HepG2 (cell line): ENCODE data around the gene VAMP5. TPM values are rescaled to one million over a fixed set of nuclear protein-coding genes. Genes with fewer than 3 reads are reported as not detected.

ENCODE experiments used
- DRAP1 ChIP-seq: IDR thresholded peaks from 2 replicates; pipeline ENCODE4 v1.6.1; 2016; ENCODE audit warnings: missing genetic modification reagents, missing compliant biosample characterization
- FOXP4 ChIP-seq: sonication (generic); formaldehyde crosslinking; IDR thresholded peaks from 2 replicates; pipeline ENCODE4 v1.4.0; 2020; ENCODE audit warnings: missing genetic modification reagents
- GTF2F1 ChIP-seq: fragments of 150-350 bp; IDR thresholded peaks from 2 replicates; pipeline ENCODE4 v1.6.1; 2014; ENCODE audit warnings: low read length
- HNF4A ChIP-seq: sonication (generic); formaldehyde crosslinking; IDR thresholded peaks from 2 replicates; pipeline ENCODE4 v1.4.0; 2020; ENCODE audit warnings: missing genetic modification reagents
- MTA3 ChIP-seq: sonication (generic); formaldehyde crosslinking; IDR thresholded peaks from 2 replicates; pipeline ENCODE4 v1.4.0; 2020; ENCODE audit warnings: missing genetic modification reagents
- MYPOP ChIP-seq: sonication (generic); formaldehyde crosslinking; IDR thresholded peaks from 2 replicates; pipeline ENCODE4 v1.8.1; 2023; ENCODE audit warnings: mild to moderate bottlenecking, moderate library complexity, missing genetic modification reagents
- SOX5 ChIP-seq: IDR thresholded peaks from 2 replicates; pipeline ENCODE4 v1.6.1; 2016; ENCODE audit warnings: borderline replicate concordance
- WIZ ChIP-seq: sonication (generic); formaldehyde crosslinking; IDR thresholded peaks from 2 replicates; pipeline ENCODE4 v1.5.1; 2020; ENCODE audit warnings: mild to moderate bottlenecking, missing genetic modification reagents
- ZBTB44 ChIP-seq: sonication (generic); formaldehyde crosslinking; IDR thresholded peaks from 2 replicates; pipeline ENCODE4 v1.4.0; 2020; ENCODE audit warnings: missing genetic modification reagents
- ZFP41 ChIP-seq: sonication (generic); formaldehyde crosslinking; IDR thresholded peaks from 2 replicates; pipeline ENCODE4 v1.4.0; 2020; ENCODE audit warnings: mild to moderate bottlenecking, missing genetic modification reagents, borderline replicate concordance
- ZFP90 ChIP-seq: sonication (generic); formaldehyde crosslinking; IDR thresholded peaks from 2 replicates; pipeline ENCODE4 v1.8.0; 2022; ENCODE audit warnings: missing genetic modification reagents, mild to moderate bottlenecking, inconsistent platforms, borderline replicate concordance
- ZNF260 ChIP-seq: sonication (generic); formaldehyde crosslinking; IDR thresholded peaks from 2 replicates; pipeline ENCODE4 v1.4.0; 2020; ENCODE audit warnings: missing genetic modification reagents, low read depth, mild to moderate bottlenecking, borderline replicate concordance
- ZNF274 ChIP-seq: sonication (generic); formaldehyde crosslinking; IDR thresholded peaks from 2 replicates; pipeline ENCODE4 v1.5.1; 2020; ENCODE audit warnings: mild to moderate bottlenecking, missing genetic modification reagents
- ZNF292 ChIP-seq: sonication (generic); formaldehyde crosslinking; IDR thresholded peaks from 2 replicates; pipeline ENCODE4 v1.8.1; 2022; ENCODE audit warnings: mild to moderate bottlenecking, low read depth, missing genetic modification reagents, borderline replicate concordance
- ZNF574 ChIP-seq: sonication (generic); formaldehyde crosslinking; IDR thresholded peaks from 2 replicates; pipeline ENCODE4 v1.4.0; 2020; ENCODE audit warnings: missing genetic modification reagents
- ZNF782 ChIP-seq: sonication (generic); formaldehyde crosslinking; IDR thresholded peaks from 2 replicates; pipeline ENCODE4 v1.4.0; 2020; ENCODE audit warnings: missing genetic modification reagents, mild to moderate bottlenecking, borderline replicate concordance
- ZNF839 ChIP-seq: sonication (generic); formaldehyde crosslinking; IDR thresholded peaks from 2 replicates; pipeline ENCODE4 v1.4.0; 2020; ENCODE audit warnings: missing genetic modification reagents, mild to moderate bottlenecking, borderline replicate concordance
- polyA plus RNA-seq, 8 experiments: library from polyadenylated mRNA; depleted of rRNA in 3 of 8; stranded (reverse) in 7 of 8; unstranded in 1 of 8; fragments of >200 nt; fragmentation: Illumina TruSeq in 4 of 8; extraction: Trizol in 4 of 8; gene quantifications; 2 replicates each; pipeline versions ENCODE4 v1.2.1 to v1.2.3, GENCODE V29; 2011 to 2016; ENCODE audit warnings: low read depth in 4 of 8, missing spikeins in 1 of 8, mixed read lengths in 1 of 8; ENCODE audit not compliant: insufficient read depth in 1 of 8
- total RNA-seq, 5 experiments: library from RNA; depleted of rRNA; stranded (reverse); fragments of >200 nt; fragmentation: Illumina TruSeq; extraction: Trizol; gene quantifications; 2 replicates each; pipeline ENCODE4 v1.2.3, GENCODE V29; 2016; ENCODE audit warnings: low read depth in 1 of 5

Gene VAMP5
- total and polyA plus RNA-seq, 2 of the 13 experiments (the other 11 are each of a cell fraction or from before 2014, with no cell fraction given), result 7.2 to 56.7 TPM

- TF ChIP-seq FOXP4 (CRISPR knock-in tag) (no peak; the same call in 1 of the 2 replicates), HNF4A (CRISPR knock-in tag) (peak; percentile 89), WIZ (CRISPR knock-in tag) (no peak), SOX5 (no peak; the same call in 1 of the 2 replicates), ZNF292 (CRISPR knock-in tag) (peak; percentile 50; the same call in 1 of the 2 replicates), MYPOP (CRISPR knock-in tag) (no peak), MTA3 (CRISPR knock-in tag) (no peak), ZFP41 (no peak), ZBTB44 (no peak), ZNF260 (no peak), ZNF274 (CRISPR knock-in tag) (no peak), GTF2F1 (no peak), ZNF839 (CRISPR knock-in tag) (no peak), ZNF782 (CRISPR knock-in tag) (no peak; the same call in 1 of the 2 replicates), DRAP1 (CRISPR knock-in tag) (no peak), ZFP90 (CRISPR knock-in tag) (peak; percentile 72; the same call in 1 of the 2 replicates), ZNF574 (CRISPR knock-in tag) (no peak)
Observed at GRCh38 chr2:85601771-85602475, 17.7 kb downstream of the VAMP5 start (continued).
